ENCODE data around the gene HAVCR1.
A peak's percentile ranks its signal among the peaks of the same experiment; 100 is the strongest.
"Not testable (repeated sequence)": the region's sequence is repeated elsewhere in the genome, so short reads cannot be mapped to it uniquely, and the experiment has no call there.

Gene HAVCR1

GRCh38 chr5:157059093-157059539 lies at the start of gene HAVCR1:
TSS of gene HAVCR1 (minus strand) at chr5:157059116. CDS start at chr5:157057943, 1,173 bp downstream.
- DNase-seq (ENCODE audit: low spot score) = peak; percentile 52

- DNase-seq (ENCODE audit: low spot score) = peak; percentile 72
Measured at GRCh38 chr5:157107508-157107907, 48.6 kb upstream of the HAVCR1 start.

- peak; percentile 39 for DNase-seq (ENCODE audit: low spot score)
Measured at GRCh38 chr5:157106630-157107461, 47.9 kb upstream of the HAVCR1 start.

- DNase-seq (ENCODE audit: low spot score) = no peak
Measured at GRCh38 chr5:157100140-157100679, 41.3 kb upstream of the HAVCR1 start.

GRCh38 chr5:157088342-157088990 lies 29.6 kb upstream of the HAVCR1 start:
- no peak for DNase-seq (ENCODE audit: low spot score)

- DNase-seq (ENCODE audit: low spot score) = no peak
Measured at GRCh38 chr5:157086751-157087359, 27.9 kb upstream of the HAVCR1 start.

GRCh38 chr5:157085930-157086329 lies 27.0 kb upstream of the HAVCR1 start:
- DNase-seq (ENCODE audit: low spot score) = no peak

GRCh38 chr5:157080286-157080685 lies 21.4 kb upstream of the HAVCR1 start:
- DNase-seq (ENCODE audit: low spot score) = no peak

GRCh38 chr5:157076558-157076957 lies 17.6 kb upstream of the HAVCR1 start:
- peak; percentile 23 for DNase-seq (ENCODE audit: low spot score)

- DNase-seq (ENCODE audit: low spot score) = peak; percentile 54
Measured at GRCh38 chr5:157072508-157072907, 13.6 kb upstream of the HAVCR1 start.

- DNase-seq (ENCODE audit: low spot score) = no peak
Measured at GRCh38 chr5:157069949-157070348, 11.0 kb upstream of the HAVCR1 start.

GRCh38 chr5:157068785-157069184 lies 9.9 kb upstream of the HAVCR1 start:
- no peak for DNase-seq (ENCODE audit: low spot score)

- DNase-seq (ENCODE audit: low spot score) = no peak
Measured at GRCh38 chr5:157068339-157068738, 9.4 kb upstream of the HAVCR1 start.

GRCh38 chr5:157067005-157067404 lies 8.1 kb upstream of the HAVCR1 start:
- peak; percentile 63 for DNase-seq (ENCODE audit: low spot score)

GRCh38 chr5:157066080-157066479 lies 7.2 kb upstream of the HAVCR1 start:
- no peak for DNase-seq (ENCODE audit: low spot score)

GRCh38 chr5:157063776-157064430 lies 5.0 kb upstream of the HAVCR1 start:
- no peak for DNase-seq (ENCODE audit: low spot score)

- no peak for DNase-seq (ENCODE audit: low spot score)
Measured at GRCh38 chr5:157059891-157060290, 975 bp upstream of the HAVCR1 start.

GRCh38 chr5:157057459-157058370 lies 1.2 kb downstream of the HAVCR1 start:
- no peak for DNase-seq (ENCODE audit: low spot score)

GRCh38 chr5:157056848-157057247 lies 2.1 kb downstream of the HAVCR1 start:
- not testable (repeated sequence) for DNase-seq (ENCODE audit: low spot score)

- DNase-seq (ENCODE audit: low spot score) = no peak
Measured at GRCh38 chr5:157051604-157052245, 7.2 kb downstream of the HAVCR1 start.

Measured in SW480 (cell line).